ENCODE measurements around the gene CALML5.

DNA sequence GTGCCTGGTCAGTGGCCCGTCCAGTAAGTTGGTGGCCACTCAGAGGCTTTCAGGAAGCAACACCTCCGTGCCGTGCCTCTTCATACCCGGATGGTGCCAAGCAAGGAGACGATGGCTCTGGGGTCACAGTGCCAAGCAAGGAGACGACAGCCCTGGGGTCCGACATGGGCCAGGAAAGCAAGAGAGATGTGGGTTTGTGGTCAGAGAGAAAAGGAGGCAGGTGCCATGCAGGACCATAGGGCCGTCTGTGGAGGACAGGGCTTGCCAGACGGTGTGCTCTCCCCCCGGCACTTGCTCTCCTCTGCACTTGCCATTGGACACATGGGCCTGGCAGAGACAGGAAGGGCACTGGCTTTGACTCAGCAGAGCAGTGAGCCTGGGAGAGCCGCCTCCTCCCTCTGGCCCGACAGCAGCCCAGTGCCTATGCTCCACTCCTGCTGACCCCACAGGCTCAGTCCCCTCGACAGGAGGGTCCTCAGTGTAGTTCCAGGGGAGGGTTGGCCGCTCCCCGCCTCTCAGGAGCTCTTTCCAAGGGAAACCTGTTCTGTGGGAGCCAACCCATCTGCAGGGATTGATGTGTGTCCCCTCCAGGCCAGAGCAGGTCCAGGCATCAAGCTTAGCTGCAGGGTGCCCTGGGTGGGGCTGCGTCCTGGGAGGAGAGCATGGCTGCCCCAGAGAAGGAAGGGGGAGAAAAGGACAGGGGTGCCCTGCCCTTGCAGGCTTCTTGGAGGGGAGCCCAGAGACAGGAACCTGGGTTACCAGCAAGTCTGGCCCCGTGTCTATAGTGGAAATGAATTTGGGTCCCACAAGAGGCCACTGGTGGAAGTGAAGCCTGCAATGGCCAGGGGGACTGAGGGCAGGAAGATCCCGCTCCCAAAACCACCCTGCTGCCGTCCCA is 7.6 kb upstream of the CALML5 start:
- TF ChIP-seq CTCF (IDR thresholded peaks at IDR 0.05; ENCODE audit: borderline replicate concordance, extremely low read depth, low read length, poor library complexity, severe bottlenecking) (no peak), EZH2 (IDR thresholded peaks at IDR 0.05; ENCODE audit: borderline replicate concordance, low read depth, low read length, severe bottlenecking) (no peak)

Measured in DND-41 (cell line).